Suprapubic skin (tissue), 4 donors: ENCODE results near the gene IQCC. TPM values are rescaled to one million over a fixed set of nuclear protein-coding genes. Genes with fewer than 3 reads are reported as not detected.
A peak's percentile ranks its signal among the peaks of the same experiment; 100 is the strongest.

Experiments
- DNase-seq, 2 donors: peaks; one replicate each; pipeline ENCODE4 v3.0.0-alpha.2; 2019; ENCODE audit warnings: low spot score in 2 of 2
- H3K27ac ChIP-seq: fragments of 200-600 bp; sonication (generic); one replicate; pipeline ENCODE4 v1.5.1; 2019
- H3K27me3 ChIP-seq: fragments of 200-600 bp; sonication (generic); one replicate; pipeline ENCODE4 v1.5.1; 2019
- H3K36me3 ChIP-seq: fragments of 200-600 bp; sonication (generic); one replicate; pipeline ENCODE4 v1.5.1; 2019
- H3K4me1 ChIP-seq: fragments of 200-600 bp; sonication (generic); one replicate; pipeline ENCODE4 v1.5.1; 2019
- H3K4me3 ChIP-seq: fragments of 200-600 bp; sonication (generic); one replicate; pipeline ENCODE4 v1.5.1; 2019; ENCODE audit warnings: mild to moderate bottlenecking
- H3K9me3 ChIP-seq: fragments of 200-600 bp; sonication (generic); one replicate; pipeline ENCODE4 v1.5.1; 2019
- CTCF ChIP-seq, 2 donors: fragments of 200-600 bp in 1 of 2; fragments of 450-650 bp in 1 of 2; sonication (generic) in 1 of 2; IDR thresholded peaks; one replicate each; pipeline ENCODE4 v1.5.1; 2016 to 2019; ENCODE audit warnings: antibody characterized with exemption in 2 of 2, mild to moderate bottlenecking in 1 of 2, moderate library complexity in 1 of 2
- EP300 ChIP-seq: sonication (generic); formaldehyde crosslinking; IDR thresholded peaks from one replicate; pipeline ENCODE4 v1.6.1; 2017; ENCODE audit warnings: antibody characterized with exemption
- POLR2A ChIP-seq, 2 donors: fragments of 450-650 bp; IDR thresholded peaks; one replicate each; pipeline ENCODE4 v1.6.1; 2017; ENCODE audit warnings: antibody characterized with exemption in 2 of 2, mild to moderate bottlenecking in 2 of 2, moderate library complexity in 2 of 2
- POLR2AphosphoS5 ChIP-seq, 3 donors: sonication (generic); formaldehyde crosslinking; IDR thresholded peaks; one replicate each; pipeline ENCODE4 v1.6.1; 2017; ENCODE audit warnings: antibody characterized with exemption in 3 of 3
- WGBS: methylation state at CpG from one replicate; pipeline ENCODE4 v1.1.5; 2018; 5-methylcytosine and 5-hydroxymethylcytosine counted together
- total RNA-seq, 4 donors: library from RNA; depleted of rRNA; stranded (reverse); fragments of >200 nt; gene quantifications; one replicate each; pipeline ENCODE4 v1.1.0, GENCODE V29; 2016

Gene IQCC
- total RNA-seq, 4 donors from 2014 or later = 1.7 to 4.4 (median 3.7) TPM

GRCh38 chr1:32172621-32173245, 32.7 kb upstream of the IQCC start:
- no peaks in the 10 kb centered on the region for H3K9me3 ChIP-seq
- DNase-seq = no peak
- peaks cover 62% of the 10 kb centered on the region for H3K36me3 ChIP-seq
- H3K27ac ChIP-seq = no peak overlapping the region
- 93% methylated on average over 1 of the region's 1 CpG for WGBS
- TF ChIP-seq CTCF (IDR thresholded peaks at IDR 0.05) (no peak), POLR2AphosphoS5 (IDR thresholded peaks at IDR 0.05) (no peak), EP300 (no peak), POLR2A (IDR thresholded peaks at IDR 0.05) (no peak)
- H3K4me1 ChIP-seq = no peaks in the 10 kb centered on the region
- no peaks in the 10 kb centered on the region for H3K27me3 ChIP-seq
- H3K4me3 ChIP-seq = no peak overlapping the region

GRCh38 chr1:32178380-32179192, 26.9 kb upstream of the IQCC start:
- Histone ChIP-seq H3K9me3 (no peaks in the 10 kb centered on the region), H3K4me1 (peaks cover 41% of the 10 kb centered on the region), H3K27me3 (no peaks in the 10 kb centered on the region), H3K4me3 (peak overlapping the region; percentile 77), H3K36me3 (peaks cover 7% of the 10 kb centered on the region), H3K27ac (peak overlapping the region; percentile 91)
- TF ChIP-seq POLR2AphosphoS5 (IDR thresholded peaks at IDR 0.05) (no peak), POLR2A (IDR thresholded peaks at IDR 0.05) (no peak), EP300 (no peak), CTCF (IDR thresholded peaks at IDR 0.05) (no peak)
- 79% methylated on average over 7 of the region's 7 CpGs for WGBS
- no peak for DNase-seq

- Histone ChIP-seq H3K9me3 (no peaks in the 10 kb centered on the region), H3K27me3 (no peaks in the 10 kb centered on the region), H3K36me3 (peaks cover 7% of the 10 kb centered on the region), H3K27ac (peak overlapping the region; percentile 91), H3K4me1 (peaks cover 46% of the 10 kb centered on the region), H3K4me3 (peak overlapping the region; percentile 77)
- DNase-seq = no peak
- no peak for TF ChIP-seq CTCF (IDR thresholded peaks at IDR 0.05)
- TF ChIP-seq EP300 = no peak
- no peak for TF ChIP-seq POLR2A (IDR thresholded peaks at IDR 0.05)
- no peak for TF ChIP-seq POLR2AphosphoS5 (IDR thresholded peaks at IDR 0.05)
- WGBS = 6% methylated on average over 7 of the region's 7 CpGs
Observed at GRCh38 chr1:32179193-32179442, 26.4 kb upstream of the IQCC start.

- WGBS = 1% methylated on average over 12 of the region's 79 CpGs
- H3K27me3 ChIP-seq = no peaks in the 10 kb centered on the region
- H3K36me3 ChIP-seq = peaks cover 11% of the 10 kb centered on the region
- peak; percentile 96 to 97 for DNase-seq
- peaks cover 51% of the 10 kb centered on the region for H3K4me1 ChIP-seq
- no peaks in the 10 kb centered on the region for H3K9me3 ChIP-seq
- H3K27ac ChIP-seq = peak within 1 kb of the TSS; percentile 91
- TF ChIP-seq POLR2AphosphoS5 (IDR thresholded peaks at IDR 0.05) (peak in 2 of 3 donors; percentile 32 to 76), POLR2A (IDR thresholded peaks at IDR 0.05) (peak in 1 of 2 donors; percentile 56), CTCF (IDR thresholded peaks at IDR 0.05) (peak in 1 of 2 donors; percentile 28), EP300 (no peak)
- H3K4me3 ChIP-seq = peak within 1 kb of the TSS; percentile 77
Observed at GRCh38 chr1:32179443-32180185, 25.9 kb upstream of the IQCC start, which contains the start of gene TXLNA. Gene TXLNA, plus strand, starts transcription at chr1:32179675. Its CDS starts 671 bp downstream, at chr1:32180346.
